ENCODE results near the gene ZNRF3.
"Not testable (repeated sequence)": the region's sequence is repeated elsewhere in the genome, so short reads cannot be mapped to it uniquely, and the experiment has no call there.

The ZNRF3 gene

DNA sequence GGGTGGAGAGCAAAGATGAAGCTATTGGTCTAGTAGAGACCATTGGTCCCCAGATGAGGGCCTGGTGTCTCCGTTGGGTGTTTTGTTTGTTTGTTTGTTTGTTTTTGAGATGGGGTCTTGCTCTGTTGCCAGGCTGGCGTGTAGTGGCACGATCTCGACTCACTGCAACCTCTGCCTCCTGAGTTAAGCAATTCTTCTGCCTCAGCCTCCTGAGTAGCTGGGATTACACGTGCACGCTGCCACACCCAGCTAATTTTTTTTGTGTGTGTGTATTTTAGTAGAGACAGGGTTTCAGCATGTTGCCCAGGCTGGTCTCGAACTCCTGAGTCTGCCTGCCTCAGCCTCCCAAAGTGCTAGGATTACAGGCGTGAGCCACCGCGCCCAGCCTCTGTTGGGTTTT is 25.4 kb downstream of the ZNRF3 start:
- DNase-seq = not testable (repeated sequence)

DNA sequence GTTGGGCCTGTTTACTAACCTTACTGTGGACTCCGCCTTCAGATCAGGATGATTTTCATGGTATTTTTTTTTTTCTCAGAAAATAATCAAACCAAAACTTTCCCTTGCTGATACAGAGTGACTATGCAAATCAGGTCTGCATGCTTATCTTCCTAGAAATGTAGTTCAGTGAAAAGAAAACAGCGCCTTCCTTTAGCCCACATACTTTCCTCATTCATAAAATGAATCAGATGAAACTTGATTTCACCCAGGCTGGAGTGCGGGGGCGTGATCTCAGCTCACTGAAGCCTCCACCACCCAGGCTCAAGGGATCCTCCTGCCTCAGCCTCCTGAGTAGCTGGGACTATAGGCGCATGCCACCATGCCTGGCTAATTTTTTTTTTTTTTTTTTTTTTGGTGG is 26.0 kb downstream of the ZNRF3 start:
- DNase-seq = no peak

DNA sequence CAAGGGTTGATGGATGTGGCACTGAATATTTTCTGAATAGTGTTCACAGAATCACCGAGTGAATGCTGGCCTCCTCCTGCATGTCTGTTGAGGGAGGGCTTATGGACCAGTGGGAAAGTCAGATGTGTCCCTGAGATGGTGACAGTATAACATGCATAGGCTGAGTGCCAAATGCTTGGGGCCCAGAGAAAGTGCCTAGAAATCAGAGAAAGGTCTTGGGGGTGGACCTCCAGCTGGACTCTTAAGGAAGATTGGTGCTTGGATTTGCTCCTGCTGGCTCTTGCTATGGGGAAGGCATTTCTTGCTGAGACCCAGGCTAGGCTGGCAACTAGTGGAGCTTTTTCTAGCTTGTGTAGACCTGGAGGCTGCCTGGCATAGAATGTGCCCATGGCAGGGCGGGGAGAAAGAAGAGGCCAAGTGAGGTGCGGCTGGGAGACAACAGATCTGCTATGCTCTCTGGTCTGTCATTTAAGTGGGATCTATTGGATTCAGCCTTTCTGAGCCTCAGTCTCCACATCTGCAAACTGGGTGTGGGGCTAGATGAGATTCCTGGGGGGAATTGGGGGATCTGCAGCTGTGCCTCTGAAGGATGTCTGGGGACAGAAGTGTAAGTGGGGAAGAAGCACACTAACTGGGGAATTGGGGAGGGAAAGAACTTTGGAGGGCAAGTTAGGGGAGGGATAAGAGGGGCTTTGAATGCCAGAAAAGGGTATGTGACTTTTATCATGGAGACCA is 27.4 kb downstream of the ZNRF3 start:
- no peak for DNase-seq

DNA sequence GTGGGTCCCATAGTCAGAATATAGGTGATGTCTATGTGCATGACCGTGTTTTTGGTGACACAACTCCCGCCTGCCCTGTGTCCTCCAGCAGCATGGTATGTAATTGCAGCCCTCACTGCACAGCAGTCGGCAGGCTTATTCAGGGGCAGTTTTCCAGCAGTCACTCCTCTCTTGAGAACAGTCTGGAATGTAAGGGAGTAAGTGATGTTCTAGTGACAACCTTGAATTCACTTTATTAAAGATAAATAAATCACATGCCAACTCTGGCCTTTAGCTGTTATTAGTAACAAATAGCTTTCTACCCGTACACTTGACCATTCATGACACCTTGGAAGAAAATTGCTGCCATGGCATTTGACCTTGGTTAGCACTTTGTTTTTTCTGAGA is 27.9 kb downstream of the ZNRF3 start:
- DNase-seq = no peak

DNA sequence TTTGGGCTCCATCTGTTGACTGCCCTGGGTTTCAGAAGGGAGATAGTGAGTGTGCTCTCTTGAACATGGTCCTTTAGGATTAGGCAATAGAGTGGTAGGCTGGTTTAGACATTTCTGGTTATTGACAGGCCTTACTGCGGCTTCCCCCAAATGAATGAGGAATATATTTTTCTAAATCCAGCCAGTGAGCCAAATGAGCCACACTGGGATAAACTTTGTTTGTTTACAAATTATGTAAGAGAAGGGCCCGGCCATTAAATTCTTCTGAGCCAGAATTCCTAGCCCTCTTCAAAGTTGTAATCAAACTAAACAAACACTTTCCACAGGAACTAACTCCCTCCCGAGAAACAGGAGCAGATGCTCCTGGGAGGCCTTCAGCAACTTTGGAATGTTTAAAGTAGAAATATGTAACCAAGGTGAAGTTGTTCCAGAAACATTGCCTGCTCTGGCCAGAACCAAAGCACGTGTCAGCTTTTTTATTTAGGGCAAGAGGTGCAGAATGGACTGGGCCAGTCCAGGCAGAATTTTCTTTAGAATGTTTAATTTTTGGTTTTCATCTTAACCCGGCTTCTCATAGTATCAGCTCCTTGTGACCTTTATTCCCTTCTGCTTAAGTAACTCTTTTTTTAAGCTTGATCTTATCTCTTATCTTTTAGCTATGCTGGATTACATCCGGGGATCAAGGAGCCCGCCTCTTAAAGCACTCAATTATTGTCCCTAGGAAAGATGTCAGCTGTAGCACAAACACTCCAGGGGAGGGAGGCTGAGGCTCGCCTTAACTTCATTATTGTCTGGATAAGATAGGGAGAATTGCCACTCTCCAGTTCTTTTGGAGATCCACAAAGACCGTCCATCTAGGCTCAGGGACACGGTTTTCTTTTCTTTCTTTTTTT is 28.7 kb downstream of the ZNRF3 start:
- DNase-seq = no peak

DNA sequence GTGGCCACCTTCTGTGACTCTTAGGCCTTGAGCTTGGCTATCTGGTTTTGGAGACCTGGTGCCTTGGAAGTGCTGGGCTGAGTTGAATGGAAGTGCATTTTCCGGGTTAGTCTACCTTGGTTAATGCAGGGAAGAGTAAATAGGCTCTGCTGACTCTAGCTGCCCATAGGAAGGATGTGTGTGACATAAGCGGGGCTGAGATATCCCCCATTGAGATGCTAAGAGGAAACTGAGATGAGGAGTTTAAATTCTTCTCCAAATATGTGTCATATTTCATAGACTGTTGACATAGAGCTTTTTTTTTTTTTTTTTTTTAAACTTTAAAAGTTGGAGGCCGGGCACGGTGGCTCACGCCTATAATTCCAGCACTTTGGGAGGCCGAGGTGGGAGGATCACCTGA is 30.8 kb downstream of the ZNRF3 start:
- no peak for DNase-seq

DNA sequence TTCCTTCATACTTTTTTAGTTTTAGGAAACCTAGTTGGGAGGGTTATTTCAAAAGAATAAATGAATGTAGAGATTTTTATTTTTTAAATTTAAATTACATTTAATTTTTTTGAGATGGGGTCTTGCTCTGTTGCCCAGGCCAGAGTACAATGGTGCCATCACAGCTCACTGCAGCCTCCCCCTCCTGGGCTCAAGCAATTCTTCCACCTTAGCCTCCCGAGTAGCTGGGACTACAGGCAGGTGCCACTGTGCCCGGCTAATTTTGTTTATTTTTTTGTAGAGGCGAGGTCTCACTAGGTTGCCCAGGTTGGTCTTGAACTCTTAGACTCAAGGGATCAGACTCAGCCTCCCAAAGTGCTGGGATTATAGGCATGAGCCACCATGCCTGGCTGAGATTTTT is 32.6 kb downstream of the ZNRF3 start:
- DNase-seq = no peak

DNA sequence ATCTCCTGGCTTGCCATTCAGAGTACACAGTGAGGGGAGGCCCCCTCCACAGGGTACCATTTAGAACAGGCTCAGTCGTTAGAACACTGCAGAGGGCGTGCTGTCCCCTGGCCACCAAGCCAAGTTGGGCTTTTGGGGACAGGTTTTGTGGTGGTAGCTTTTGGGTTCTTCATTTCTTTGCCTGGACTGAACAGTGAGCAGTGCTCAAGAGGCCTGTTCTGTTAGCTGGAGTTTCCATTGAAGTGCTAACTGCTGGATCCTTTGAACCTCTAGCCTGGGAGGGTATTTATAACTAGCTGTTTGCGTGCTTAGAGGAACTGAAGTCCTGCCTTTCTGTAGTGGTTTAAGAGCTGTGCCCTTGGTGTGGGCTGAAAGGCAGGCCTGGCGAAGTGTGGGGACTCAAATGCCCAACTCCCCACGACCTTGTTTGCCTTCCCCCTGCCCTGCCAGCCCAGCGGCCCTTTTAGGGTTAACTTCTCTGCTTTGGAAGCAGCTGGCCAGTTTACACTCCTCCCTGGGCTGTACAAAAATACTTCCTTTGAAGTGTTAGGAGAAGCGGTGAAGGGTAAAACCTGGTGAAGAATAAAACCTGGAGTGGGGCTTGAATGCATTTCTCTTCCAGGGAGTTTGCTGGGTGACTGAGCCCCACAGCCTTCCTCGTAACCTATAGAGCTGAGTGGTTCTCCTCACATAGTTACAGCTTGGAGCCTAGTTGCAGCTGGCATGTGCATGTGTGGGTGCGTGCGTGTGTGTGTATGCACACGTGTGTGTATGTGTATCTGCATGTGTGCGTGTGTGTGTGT is 34.6 kb downstream of the ZNRF3 start:
- DNase-seq = no peak

DNA sequence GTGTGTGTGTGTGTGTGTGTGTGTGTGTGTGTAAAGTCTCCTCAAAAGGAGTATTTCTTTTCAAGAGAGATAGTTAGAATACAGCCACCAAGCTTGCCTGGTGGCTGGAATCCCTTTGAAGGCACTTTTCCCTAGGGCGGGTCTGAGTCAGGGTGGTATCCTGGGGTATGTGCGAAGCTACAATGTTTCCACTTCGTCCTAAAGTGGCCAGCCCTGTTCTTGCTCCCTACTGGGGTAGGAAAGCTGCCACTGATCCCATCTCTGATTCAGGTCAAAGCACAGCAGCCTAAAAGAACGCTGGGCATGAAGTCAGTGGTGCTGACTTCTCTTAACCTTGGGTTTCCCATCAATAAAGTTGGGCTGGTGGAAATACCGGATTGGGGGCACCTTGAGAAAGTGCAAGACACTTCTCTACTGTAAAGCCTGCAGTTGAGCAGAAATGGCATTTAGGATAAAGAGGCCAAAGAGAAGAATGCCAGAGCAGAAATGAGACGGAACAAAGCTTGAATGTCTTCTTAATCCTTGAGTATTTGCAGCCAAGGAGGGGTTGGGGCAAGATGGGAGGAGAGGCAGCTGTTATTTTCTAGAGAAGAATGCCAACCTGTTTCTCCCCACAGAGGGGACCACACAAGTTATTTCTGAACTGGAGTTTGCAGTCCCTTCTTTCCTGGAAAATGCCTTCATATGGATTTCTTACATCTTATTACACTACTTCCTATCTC is 35.3 kb downstream of the ZNRF3 start:
- no peak for DNase-seq

DNA sequence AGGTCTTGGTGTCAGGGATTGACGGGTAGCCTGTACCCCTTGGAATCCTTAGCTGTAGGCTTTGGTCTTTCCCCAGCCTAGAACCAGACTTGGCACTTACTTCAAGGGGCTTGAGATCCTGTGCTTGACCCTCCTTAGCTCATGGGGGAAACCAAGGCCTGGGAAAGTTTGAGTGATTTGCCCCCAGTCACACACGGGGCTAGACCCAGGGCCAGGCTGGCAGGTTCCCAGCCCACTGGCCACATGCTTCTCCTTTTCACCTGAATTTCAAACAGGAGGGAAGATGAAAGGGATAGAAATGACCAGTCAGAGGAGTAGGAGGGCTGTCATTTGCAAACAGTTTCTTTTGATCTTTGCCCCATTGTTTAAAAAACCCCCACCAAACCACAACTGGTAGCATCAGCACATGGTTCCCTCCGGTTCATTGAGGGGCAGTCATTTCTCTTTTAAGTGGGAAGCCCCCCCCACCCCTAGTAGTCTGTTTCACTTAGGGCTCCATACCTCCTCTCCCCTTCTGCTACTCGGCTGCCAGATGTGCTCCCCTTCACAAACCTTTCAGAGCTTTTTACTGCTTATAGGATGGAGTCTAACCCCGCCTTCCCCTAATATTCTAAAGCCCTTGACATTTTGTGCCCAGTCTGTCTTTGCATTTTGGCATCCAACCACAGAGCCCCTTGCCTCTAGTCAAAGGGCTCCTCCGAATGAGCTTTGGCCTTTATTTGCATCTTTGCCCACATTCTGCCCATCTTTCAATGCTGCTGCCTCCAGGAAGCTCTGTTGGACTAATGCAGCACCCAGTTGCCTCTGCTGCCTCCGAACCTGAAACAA is 37.6 kb downstream of the ZNRF3 start:
- DNase-seq = no peak

DNA sequence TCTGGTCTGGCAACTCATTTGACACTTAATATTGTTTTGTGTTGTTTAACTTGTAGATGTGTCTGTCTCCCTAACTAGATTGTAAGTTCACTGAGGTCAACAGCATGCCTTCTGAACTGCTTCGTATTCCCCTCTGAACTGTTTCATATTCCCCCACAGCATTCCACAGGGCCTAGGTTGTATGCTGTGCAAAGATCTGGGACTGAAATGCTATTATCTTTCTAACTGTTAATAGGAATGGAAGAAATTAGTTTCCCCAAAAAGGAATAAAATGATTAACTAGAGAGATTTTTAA is 38.2 kb downstream of the ZNRF3 start:
- DNase-seq = no peak

DNA sequence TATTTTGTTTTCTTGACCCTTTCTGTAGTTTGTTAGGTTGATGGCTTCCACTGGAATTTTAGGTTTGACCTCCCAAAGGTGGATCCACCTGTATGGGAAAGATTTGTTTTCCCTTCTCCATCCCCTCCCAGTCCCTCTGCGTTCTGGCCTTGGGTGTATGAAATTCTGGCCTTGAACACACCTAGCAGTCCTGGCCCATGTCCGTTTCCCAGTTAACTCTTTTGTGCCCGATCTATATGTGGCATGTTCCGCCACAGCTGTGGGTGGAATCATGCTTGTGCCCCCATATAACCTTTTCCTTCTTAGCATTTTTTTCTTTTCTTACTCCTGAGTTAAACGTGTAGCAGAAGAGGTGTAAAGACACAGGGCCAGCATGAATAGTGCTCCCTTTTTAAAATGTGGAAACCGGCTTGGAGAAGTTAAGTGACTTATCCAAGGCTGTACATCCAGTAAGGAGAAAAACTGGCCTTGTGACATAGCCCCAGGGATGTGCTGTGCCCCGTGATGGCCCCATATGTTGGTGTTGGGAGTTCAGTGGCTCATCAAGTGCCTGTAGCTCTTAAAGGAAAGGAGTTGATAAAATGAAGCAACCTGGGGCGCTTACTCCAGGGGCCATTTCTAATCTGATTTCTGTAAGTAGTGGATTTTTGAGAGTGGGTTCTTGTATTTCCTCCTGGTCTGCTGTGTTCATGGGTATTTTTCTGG is 39.3 kb downstream of the ZNRF3 start:
- DNase-seq = no peak

DNA sequence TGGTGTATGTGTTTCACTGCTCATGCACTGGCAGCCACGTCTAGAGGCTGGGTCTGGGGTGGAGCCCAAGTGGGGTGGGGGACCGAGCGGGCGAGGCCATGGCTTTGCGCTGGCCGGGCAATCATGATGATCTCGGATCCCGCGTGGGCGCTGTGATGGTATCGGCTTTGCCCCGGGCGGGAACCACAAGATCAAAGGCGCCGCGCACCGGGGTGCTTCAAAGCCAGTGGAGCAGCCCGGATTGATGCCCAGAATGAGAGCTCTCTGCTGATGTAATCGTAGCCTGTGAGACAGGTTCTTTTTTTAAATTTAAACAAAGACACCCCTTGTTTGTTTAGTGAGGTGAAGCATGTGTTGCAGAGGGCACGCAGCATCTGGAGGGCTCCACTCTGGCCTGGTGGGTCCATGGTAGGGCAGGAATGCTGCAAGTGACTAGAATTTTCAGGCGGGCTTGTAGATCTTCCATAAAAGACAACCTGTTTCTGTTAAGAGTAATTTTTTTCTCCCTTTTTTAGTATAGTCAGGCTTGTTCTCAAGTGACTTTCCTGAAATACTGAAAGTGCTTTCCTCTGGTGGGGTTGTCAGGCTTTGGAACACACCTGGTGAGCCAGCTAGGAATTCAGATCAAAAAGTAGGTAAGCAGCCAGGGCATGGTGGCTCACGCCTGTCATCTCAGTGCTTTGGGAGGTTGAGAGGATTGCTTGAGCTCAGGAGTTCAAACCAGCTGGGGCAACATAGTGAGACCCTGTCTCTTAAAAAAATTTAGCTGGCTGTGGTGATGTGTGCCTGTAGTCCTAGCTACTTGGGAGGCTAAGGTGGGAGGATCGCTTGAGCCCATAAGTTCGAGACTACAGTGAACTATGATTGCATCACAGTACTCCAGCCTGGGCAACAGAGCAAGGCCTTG is 40.7 kb downstream of the ZNRF3 start:
- no peak for DNase-seq

DNA sequence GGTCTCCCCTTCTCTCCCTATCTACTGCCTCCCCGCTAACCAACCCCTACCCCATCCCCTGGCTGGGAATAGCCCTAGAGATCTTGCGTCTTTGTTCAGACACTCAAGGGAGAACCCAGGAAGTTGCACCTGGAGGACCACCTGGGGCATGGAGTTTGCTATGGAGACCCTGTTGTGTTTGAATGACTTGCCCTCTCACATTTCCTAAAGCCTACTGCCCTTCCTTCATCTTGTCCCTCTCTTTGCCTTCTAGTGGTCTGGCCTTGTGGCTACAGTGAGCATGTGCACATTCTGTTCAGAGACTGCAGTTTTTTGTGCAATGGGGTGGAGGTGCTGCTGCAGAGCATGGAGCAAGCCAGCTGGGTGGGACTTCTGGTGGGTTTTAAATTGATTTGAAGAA is 42.5 kb downstream of the ZNRF3 start:
- no peak for DNase-seq

DNA sequence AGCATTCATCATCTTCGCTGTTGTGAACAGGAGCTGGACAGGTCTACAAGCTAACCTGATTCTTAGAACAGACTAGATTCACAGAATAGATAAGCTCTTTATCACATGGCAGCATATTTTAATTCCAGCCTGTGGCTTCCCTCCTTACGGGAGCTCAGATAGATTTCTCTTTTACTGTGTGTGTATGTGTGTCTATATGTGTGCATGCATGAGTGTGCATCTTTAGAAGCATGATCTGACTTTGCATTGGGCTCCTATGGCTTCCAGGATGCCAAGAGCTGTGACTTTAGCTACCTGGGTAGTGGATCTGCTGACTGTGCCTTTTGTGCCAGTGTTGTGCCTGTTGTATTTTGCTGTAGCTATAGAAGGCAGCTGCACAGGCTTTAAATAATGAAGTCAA is 44.3 kb downstream of the ZNRF3 start:
- no peak for DNase-seq

DNA sequence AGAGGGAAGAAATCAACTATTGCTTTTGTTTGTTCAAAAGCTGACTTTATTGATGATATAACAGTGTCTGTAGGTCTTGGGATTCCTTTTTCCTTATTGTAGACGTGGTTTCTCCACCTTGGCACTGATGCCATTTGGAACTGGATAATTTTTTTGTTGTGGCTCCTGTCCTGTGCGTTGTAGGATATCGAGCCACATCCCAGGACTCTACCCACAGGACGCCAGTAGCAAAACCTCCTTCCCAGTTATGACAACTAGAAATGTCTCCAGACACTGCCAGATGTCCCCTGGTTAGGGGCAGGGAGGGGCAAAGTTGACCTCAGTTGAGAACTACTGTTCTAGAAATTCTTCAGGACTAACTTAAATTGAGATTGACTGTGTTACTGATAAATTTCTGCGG is 45.8 kb downstream of the ZNRF3 start:
- DNase-seq = no peak

DNA sequence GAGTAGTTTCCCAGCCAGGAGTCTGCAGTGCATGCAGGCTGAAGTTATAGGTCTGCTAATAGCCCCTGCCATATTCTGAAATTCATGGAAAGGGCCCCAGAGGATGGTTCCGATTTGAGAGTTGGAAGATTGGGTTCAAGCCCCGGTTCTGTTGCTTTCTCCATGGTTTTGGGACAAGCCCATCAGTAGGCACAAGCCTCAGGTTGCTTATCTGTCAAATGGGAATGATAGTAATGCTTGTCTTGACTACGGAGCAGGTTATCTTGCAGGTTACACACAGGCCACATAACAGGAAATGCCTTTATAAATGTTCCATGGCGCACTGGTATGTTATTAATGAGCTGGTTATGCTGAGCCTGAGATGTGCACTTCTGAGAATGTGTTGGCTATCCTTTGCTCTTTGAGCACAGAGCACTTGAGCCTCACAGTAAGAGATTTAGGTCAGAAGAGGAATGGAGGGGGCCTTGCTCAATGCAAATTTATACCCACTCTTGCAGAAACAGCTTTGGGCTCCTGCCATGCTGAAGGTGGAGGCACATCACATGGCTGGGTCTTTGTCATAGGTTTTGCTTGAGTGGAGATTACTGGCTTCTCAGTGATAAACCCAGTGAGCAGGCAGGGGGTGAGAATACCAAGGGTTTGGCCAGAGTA is 47.1 kb downstream of the ZNRF3 start:
- no peak for DNase-seq

DNA sequence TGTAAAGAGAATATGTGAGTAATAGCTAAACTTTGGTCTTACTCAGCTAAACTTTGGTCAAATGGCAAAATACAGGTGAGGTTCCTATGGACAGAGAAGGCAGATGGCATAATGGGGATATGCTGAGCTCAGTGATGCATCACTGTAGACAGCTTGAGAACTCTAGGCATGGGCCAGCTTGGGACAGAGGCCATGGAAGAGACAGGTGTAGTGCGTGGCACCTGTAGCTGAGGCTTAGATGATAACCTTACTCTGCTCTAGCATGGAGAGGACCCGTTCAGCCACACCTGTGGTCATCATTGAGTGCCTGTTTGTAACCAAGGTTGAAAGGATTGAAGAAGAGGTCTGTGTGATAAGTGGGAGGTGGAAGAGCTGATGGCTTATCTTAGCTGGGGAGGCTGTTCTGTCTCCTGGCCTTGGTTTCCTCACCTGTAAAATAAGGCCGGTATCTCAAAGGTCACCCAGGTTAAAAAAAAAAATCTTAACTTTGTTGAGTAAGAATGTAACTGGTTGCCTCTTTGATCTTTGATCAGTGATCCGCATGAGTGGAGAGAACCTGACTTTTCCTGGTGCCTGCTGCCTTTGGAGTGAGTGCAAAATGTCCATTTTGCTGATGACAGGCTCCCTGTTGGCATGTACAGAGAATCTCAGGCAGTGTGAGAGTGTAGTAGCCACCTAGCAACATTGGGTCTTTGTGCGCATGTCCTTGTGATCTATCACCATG is 48.6 kb downstream of the ZNRF3 start:
- DNase-seq = no peak

DNA sequence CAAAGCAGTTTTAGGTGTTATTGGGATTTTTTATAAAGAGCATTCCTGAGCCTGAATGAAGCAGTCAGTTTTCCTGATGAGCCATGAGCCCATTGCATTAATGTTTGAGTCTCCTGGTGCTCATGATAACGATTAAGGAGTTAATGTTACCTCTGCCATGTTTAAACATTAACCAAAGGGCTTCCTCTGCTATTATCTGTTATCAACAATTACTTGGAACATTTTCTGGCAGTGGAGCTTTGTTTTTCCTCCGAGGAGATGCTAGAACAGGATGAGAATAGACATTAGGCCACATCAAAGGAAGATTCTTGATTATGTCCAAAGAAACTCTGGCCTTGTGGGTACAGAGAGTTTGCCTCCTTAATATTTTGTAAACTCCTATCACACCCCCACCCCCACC is 49.9 kb downstream of the ZNRF3 start:
- DNase-seq = no peak

Data from CD4-positive, alpha-beta T cell treated with Interleukin-17A for 4 hours (primary cell).